Prostate gland (tissue), 2 donors: ENCODE results near the gene HTR6. TPM values are rescaled to one million over a fixed set of nuclear protein-coding genes. Genes with fewer than 3 reads are reported as not detected.

Experiments used
- DNase-seq: peaks from one replicate; pipeline ENCODE4 v3.0.0-alpha.2; 2019; ENCODE audit warnings: low spot score
- H3K27ac ChIP-seq, 2 donors: fragments of 200-600 bp; sonication (generic); 2 replicates each; pipeline ENCODE4 v1.5.1; 2017 to 2019
- H3K27me3 ChIP-seq: fragments of 200-600 bp; sonication (generic); replicated peaks from 2 replicates; pipeline ENCODE4 v1.5.1; 2019; ENCODE audit not compliant: insufficient read depth
- H3K36me3 ChIP-seq, 2 donors: fragments of 200-600 bp; sonication (generic); 1 replicate in 1 of 2; 2 replicates in 1 of 2; pipeline versions ENCODE4 v1.5.1 to v1.8.1; 2017 to 2019
- H3K4me1 ChIP-seq: fragments of 200-600 bp; sonication (generic); replicated peaks from 2 replicates; pipeline ENCODE4 v1.5.1; 2019
- H3K4me3 ChIP-seq, 2 donors: fragments of 200-600 bp; sonication (generic); 2 replicates each; pipeline ENCODE4 v1.5.1; 2017 to 2019
- H3K9me3 ChIP-seq: fragments of 200-600 bp; sonication (generic); 2 replicates; pipeline ENCODE4 v1.5.1; 2017
- CTCF ChIP-seq, 4 experiments: fragments of 200-600 bp in 2 of 4; fragments of 450-650 bp in 2 of 4; sonication (generic) in 2 of 4; IDR thresholded peaks; 1 replicate in 3 of 4; 2 replicates in 1 of 4; pipeline ENCODE4 v1.5.1; 2016 to 2019; ENCODE audit warnings: antibody characterized with exemption in 4 of 4, mild to moderate bottlenecking in 2 of 4, moderate library complexity in 2 of 4
- POLR2A ChIP-seq: fragments of 450-650 bp; IDR thresholded peaks from one replicate; pipeline ENCODE4 v1.6.1; 2016; ENCODE audit warnings: antibody characterized with exemption, mild to moderate bottlenecking
- POLR2AphosphoS5 ChIP-seq: sonication (generic); formaldehyde crosslinking; IDR thresholded peaks from one replicate; pipeline ENCODE4 v1.6.1; 2017; ENCODE audit warnings: antibody characterized with exemption
- WGBS: methylation state at CpG from one replicate; pipeline ENCODE4 v1.1.5; 2018; 5-methylcytosine and 5-hydroxymethylcytosine counted together
- intact Hi-C: fragments of 100-400 bp; cut with DNase I; formaldehyde crosslinking; loops from one replicate; pipeline ENCODE4 v1.14.2; 2022
- total RNA-seq, 2 donors: library from RNA; depleted of rRNA; stranded (reverse); fragments of >200 nt; gene quantifications; one replicate each; pipeline ENCODE4 v1.1.0, GENCODE V29; 2016

HTR6 gene
- total RNA-seq: not detected

- no peaks in the 10 kb centered on the region for H3K36me3 ChIP-seq
- H3K27me3 ChIP-seq: peaks cover 12% of the 10 kb centered on the region
- no peaks in the 10 kb centered on the region for H3K4me1 ChIP-seq
- no peak for DNase-seq
- H3K4me3 ChIP-seq: peak within 1 kb of the TSS; percentile 10 to 32
- intact Hi-C loops: loop anchor here (5.0 kb wide), 1 partner anchor 38 kb away; no protein-coding TSS in a partner anchor
- WGBS: 2% methylated on average over 71 of the region's 80 CpGs
- no peak within 1 kb of the TSS for H3K27ac ChIP-seq
- TF ChIP-seq POLR2AphosphoS5: no peak
- no peak for TF ChIP-seq CTCF (IDR thresholded peaks at IDR 0.05)
- no peaks in the 10 kb centered on the region for H3K9me3 ChIP-seq
Observed at GRCh38 chr1:19664453-19665185, at the start of gene HTR6. HTR6 (plus strand) TSS chr1:19664875; CDS start chr1:19665754, 879 bp downstream.

GRCh38 chr1:19615438-19615837 lies 49.2 kb upstream of the HTR6 start:
- intact Hi-C loops: no loop called here
- peak overlapping the region; percentile 53 to 73 for H3K27ac ChIP-seq
- no peak overlapping the region for H3K4me3 ChIP-seq
- 73% methylated on average over 6 of the region's 6 CpGs for WGBS
- peaks cover 50% of the 10 kb centered on the region for H3K4me1 ChIP-seq
- H3K9me3 ChIP-seq: no peaks in the 10 kb centered on the region
- no peaks in the 10 kb centered on the region for H3K36me3 ChIP-seq
- DNase-seq: no peak
- no peak for TF ChIP-seq POLR2AphosphoS5
- TF ChIP-seq CTCF (IDR thresholded peaks at IDR 0.05): no peak
- no peak for TF ChIP-seq POLR2A
- H3K27me3 ChIP-seq: no peaks in the 10 kb centered on the region

GRCh38 chr1:19616489-19616888 lies 48.2 kb upstream of the HTR6 start:
- 19% methylated on average over 2 of the region's 2 CpGs for WGBS
- H3K4me1 ChIP-seq: peaks cover 45% of the 10 kb centered on the region
- no peaks in the 10 kb centered on the region for H3K27me3 ChIP-seq
- no peaks in the 10 kb centered on the region for H3K36me3 ChIP-seq
- no peak overlapping the region for H3K4me3 ChIP-seq
- TF ChIP-seq POLR2AphosphoS5 (no peak), POLR2A (no peak), CTCF (IDR thresholded peaks at IDR 0.05) (no peak)
- DNase-seq: no peak
- H3K9me3 ChIP-seq: no peaks in the 10 kb centered on the region
- H3K27ac ChIP-seq: peak overlapping the region in 1 of 2 donors; percentile 73
- intact Hi-C loops: no loop called here

GRCh38 chr1:19617376-19617775 lies 47.3 kb upstream of the HTR6 start:
- Histone ChIP-seq H3K36me3 (no peaks in the 10 kb centered on the region), H3K27ac (peak overlapping the region; percentile 2 to 73), H3K9me3 (no peaks in the 10 kb centered on the region), H3K4me3 (no peak overlapping the region), H3K4me1 (peaks cover 45% of the 10 kb centered on the region), H3K27me3 (no peaks in the 10 kb centered on the region)
- TF ChIP-seq CTCF (IDR thresholded peaks at IDR 0.05) (no peak), POLR2AphosphoS5 (no peak), POLR2A (no peak)
- intact Hi-C loops: no loop called here
- WGBS: 44% methylated on average over 3 of the region's 3 CpGs
- DNase-seq: no peak

GRCh38 chr1:19618428-19618827 lies 46.2 kb upstream of the HTR6 start:
- no peak for TF ChIP-seq CTCF (IDR thresholded peaks at IDR 0.05)
- no peak for TF ChIP-seq POLR2A
- no peak for TF ChIP-seq POLR2AphosphoS5
- peaks cover 39% of the 10 kb centered on the region for H3K4me1 ChIP-seq
- no peaks in the 10 kb centered on the region for H3K9me3 ChIP-seq
- no peak for DNase-seq
- no peak overlapping the region for H3K4me3 ChIP-seq
- intact Hi-C loops: no loop called here
- no peaks in the 10 kb centered on the region for H3K27me3 ChIP-seq
- WGBS: 34% methylated on average over 3 of the region's 3 CpGs
- H3K36me3 ChIP-seq: no peaks in the 10 kb centered on the region
- peak overlapping the region; percentile 41 to 65 for H3K27ac ChIP-seq
